Measurements from ENCODE around the gene HOXB7. TPM values are rescaled to one million over a fixed set of nuclear protein-coding genes. Genes with fewer than 3 reads are reported as not detected.

Gene HOXB7
- total and polyA plus RNA-seq, 2 experiments from 2014 or later = not detected

- Mint-ChIP-seq H3K9me3 (0 out of 3 replicates have a peak, but pooled peaks cover 5% of the 10 kb centered on the region), H3K27ac (no peak overlapping the region), H3K4me1 (no peaks in the 10 kb centered on the region), H3K36me3 (ENCODE audit: low read depth) (no peaks in the 10 kb centered on the region), H3K27me3 (ENCODE audit: insufficient read depth, low read depth, poor library complexity) (peaks cover 19% of the 10 kb centered on the region), H3K4me3 (no peak overlapping the region)
- DNase-seq (ENCODE audit: low spot score) (no peak), ATAC-seq (no peak)
- Histone ChIP-seq H2AFZ (no peak overlapping the region), H3K4me2 (no peak overlapping the region), H3K4me1 (ENCODE audit: insufficient read depth) (no peaks in the 10 kb centered on the region), H3F3A (replicated peaks; ENCODE audit: low read depth) (no peaks in the 10 kb centered on the region), H3K36me3 (ENCODE audit: insufficient read depth) (no peaks in the 10 kb centered on the region), H3K4me3 (no peak overlapping the region), H3K27ac (ENCODE audit: low read depth) (no peak overlapping the region), H3K9me2 (ENCODE audit: insufficient read depth) (no peaks in the 10 kb centered on the region), H3K27me3 (ENCODE audit: insufficient read depth) (peaks cover 51% of the 10 kb centered on the region), H4K20me1 (replicated peaks; ENCODE audit: insufficient read depth) (no peaks in the 10 kb centered on the region; the same call in 1 of the 2 replicates), H3K79me2 (replicated peaks; ENCODE audit: insufficient read depth) (no peaks in the 10 kb centered on the region)
- TF ChIP-seq, protein P1, sequence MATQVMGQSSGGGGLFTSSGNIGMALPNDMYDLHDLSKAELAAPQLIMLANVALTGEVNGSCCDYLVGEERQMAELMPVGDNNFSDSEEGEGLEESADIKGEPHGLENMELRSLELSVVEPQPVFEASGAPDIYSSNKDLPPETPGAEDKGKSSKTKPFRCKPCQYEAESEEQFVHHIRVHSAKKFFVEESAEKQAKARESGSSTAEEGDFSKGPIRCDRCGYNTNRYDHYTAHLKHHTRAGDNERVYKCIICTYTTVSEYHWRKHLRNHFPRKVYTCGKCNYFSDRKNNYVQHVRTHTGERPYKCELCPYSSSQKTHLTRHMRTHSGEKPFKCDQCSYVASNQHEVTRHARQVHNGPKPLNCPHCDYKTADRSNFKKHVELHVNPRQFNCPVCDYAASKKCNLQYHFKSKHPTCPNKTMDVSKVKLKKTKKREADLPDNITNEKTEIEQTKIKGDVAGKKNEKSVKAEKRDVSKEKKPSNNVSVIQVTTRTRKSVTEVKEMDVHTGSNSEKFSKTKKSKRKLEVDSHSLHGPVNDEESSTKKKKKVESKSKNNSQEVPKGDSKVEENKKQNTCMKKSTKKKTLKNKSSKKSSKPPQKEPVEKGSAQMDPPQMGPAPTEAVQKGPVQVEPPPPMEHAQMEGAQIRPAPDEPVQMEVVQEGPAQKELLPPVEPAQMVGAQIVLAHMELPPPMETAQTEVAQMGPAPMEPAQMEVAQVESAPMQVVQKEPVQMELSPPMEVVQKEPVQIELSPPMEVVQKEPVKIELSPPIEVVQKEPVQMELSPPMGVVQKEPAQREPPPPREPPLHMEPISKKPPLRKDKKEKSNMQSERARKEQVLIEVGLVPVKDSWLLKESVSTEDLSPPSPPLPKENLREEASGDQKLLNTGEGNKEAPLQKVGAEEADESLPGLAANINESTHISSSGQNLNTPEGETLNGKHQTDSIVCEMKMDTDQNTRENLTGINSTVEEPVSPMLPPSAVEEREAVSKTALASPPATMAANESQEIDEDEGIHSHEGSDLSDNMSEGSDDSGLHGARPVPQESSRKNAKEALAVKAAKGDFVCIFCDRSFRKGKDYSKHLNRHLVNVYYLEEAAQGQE (IDR thresholded peaks at IDR 0.05; ENCODE audit: unreplicated experiment) = no peak
- TF ChIP-seq ZNF114 (CRISPR knock-in tag; IDR thresholded peaks at IDR 0.05) (no peak), ZNF331 (CRISPR knock-in tag; IDR thresholded peaks at IDR 0.05; ENCODE audit: low read depth) (no peak), ETS1 (IDR thresholded peaks at IDR 0.05) (no peak), EZH2 (IDR thresholded peaks at IDR 0.05; ENCODE audit: low read depth, unreplicated experiment) (no peak), ZNF462 (CRISPR knock-in tag; IDR thresholded peaks at IDR 0.05) (no peak), STAT1 (IDR thresholded peaks at IDR 0.05; ENCODE audit: unreplicated experiment) (no peak), CREB1 (CRISPR knock-in tag; IDR thresholded peaks at IDR 0.05; ENCODE audit: low read depth) (no peak), EZH2phosphoT487 (IDR thresholded peaks at IDR 0.05; ENCODE audit: unreplicated experiment) (no peak), NANOG (IDR thresholded peaks at IDR 0.05; ENCODE audit: borderline replicate concordance) (no peak), CTCF (conservative IDR thresholded peaks at IDR 0.05; ENCODE audit: low read depth in 2 of 2) (no peak), JUNB (IDR thresholded peaks at IDR 0.05; ENCODE audit: unreplicated experiment) (no peak)
Observed at GRCh38 chr17:48655913-48656312, 45.1 kb upstream of the HOXB7 start.

Data from GM23338 (cell line).